ENCODE data around the gene TTC34. TPM values are rescaled to one million over a fixed set of nuclear protein-coding genes. Genes with fewer than 3 reads are reported as not detected.
A peak's percentile ranks its signal among the peaks of the same experiment; 100 is the strongest.
"Not testable (repeated sequence)": the region's sequence is repeated elsewhere in the genome, so short reads cannot be mapped to it uniquely, and the experiment has no call there.

The TTC34 gene
- total RNA-seq, 1 donor from 2014 or later: under 0.01 TPM

GRCh38 chr1:2778220-2778592 is 23.3 kb downstream of the TTC34 start:
- Histone ChIP-seq H3K4me3 (ENCODE audit: low read depth, low read length) (no peak overlapping the region), H3K36me3 (ENCODE audit: control insufficient read depth, insufficient read depth, low read length) (no peaks in the 10 kb centered on the region), H3K27me3 (ENCODE audit: control insufficient read depth, insufficient read depth, low read length) (no peaks in the 10 kb centered on the region)
- DNase-seq (ENCODE audit: low read depth) (no peak), FAIRE-seq (no peak)
- TF ChIP-seq CTCF (IDR thresholded peaks at IDR 0.05; ENCODE audit: insufficient read depth, low read length, severe bottlenecking): no peak

GRCh38 chr1:2777424-2778219 is 23.9 kb downstream of the TTC34 start:
- Histone ChIP-seq H3K4me3 (ENCODE audit: low read depth, low read length) (no peak overlapping the region), H3K27me3 (ENCODE audit: control insufficient read depth, insufficient read depth, low read length) (no peaks in the 10 kb centered on the region), H3K36me3 (ENCODE audit: control insufficient read depth, insufficient read depth, low read length) (no peaks in the 10 kb centered on the region)
- no peak for FAIRE-seq
- no peak for TF ChIP-seq CTCF (IDR thresholded peaks at IDR 0.05; ENCODE audit: insufficient read depth, low read length, severe bottlenecking)
- peak; percentile 29 for DNase-seq (ENCODE audit: low read depth)

- FAIRE-seq; H3K4me3 ChIP-seq (ENCODE audit: low read depth, low read length); H3K27me3 ChIP-seq (ENCODE audit: control insufficient read depth, insufficient read depth, low read length); DNase-seq (ENCODE audit: low read depth); H3K36me3 ChIP-seq (ENCODE audit: control insufficient read depth, insufficient read depth, low read length): not testable (repeated sequence)
These were observed 26.2 kb downstream of the TTC34 start for GRCh38 chr1:2775333-2775732.

GRCh38 chr1:2768052-2768451 is 33.4 kb downstream of the TTC34 start:
- not testable (repeated sequence) for H3K36me3 ChIP-seq (ENCODE audit: control insufficient read depth, insufficient read depth, low read length); H3K4me3 ChIP-seq (ENCODE audit: low read depth, low read length); DNase-seq (ENCODE audit: low read depth); H3K27me3 ChIP-seq (ENCODE audit: control insufficient read depth, insufficient read depth, low read length); FAIRE-seq

GRCh38 chr1:2759433-2759832 is 42.1 kb downstream of the TTC34 start:
- not testable (repeated sequence) for FAIRE-seq; H3K36me3 ChIP-seq (ENCODE audit: control insufficient read depth, insufficient read depth, low read length); DNase-seq (ENCODE audit: low read depth); H3K4me3 ChIP-seq (ENCODE audit: low read depth, low read length); H3K27me3 ChIP-seq (ENCODE audit: control insufficient read depth, insufficient read depth, low read length)

- not testable (repeated sequence) for H3K36me3 ChIP-seq (ENCODE audit: control insufficient read depth, insufficient read depth, low read length); H3K27me3 ChIP-seq (ENCODE audit: control insufficient read depth, insufficient read depth, low read length); FAIRE-seq; H3K4me3 ChIP-seq (ENCODE audit: low read depth, low read length); DNase-seq (ENCODE audit: low read depth)
These were observed 44.0 kb downstream of the TTC34 start for GRCh38 chr1:2757519-2757918.

GRCh38 chr1:2755426-2755825 is 46.1 kb downstream of the TTC34 start:
- DNase-seq (ENCODE audit: low read depth); H3K27me3 ChIP-seq (ENCODE audit: control insufficient read depth, insufficient read depth, low read length); H3K4me3 ChIP-seq (ENCODE audit: low read depth, low read length); H3K36me3 ChIP-seq (ENCODE audit: control insufficient read depth, insufficient read depth, low read length); FAIRE-seq: not testable (repeated sequence)

GRCh38 chr1:2754597-2754996 is 46.9 kb downstream of the TTC34 start:
- not testable (repeated sequence) for H3K4me3 ChIP-seq (ENCODE audit: low read depth, low read length); FAIRE-seq; H3K27me3 ChIP-seq (ENCODE audit: control insufficient read depth, insufficient read depth, low read length); H3K36me3 ChIP-seq (ENCODE audit: control insufficient read depth, insufficient read depth, low read length); DNase-seq (ENCODE audit: low read depth)

- DNase-seq (ENCODE audit: low read depth); FAIRE-seq; H3K36me3 ChIP-seq (ENCODE audit: control insufficient read depth, insufficient read depth, low read length); H3K4me3 ChIP-seq (ENCODE audit: low read depth, low read length); H3K27me3 ChIP-seq (ENCODE audit: control insufficient read depth, insufficient read depth, low read length): not testable (repeated sequence)
These were observed 49.0 kb downstream of the TTC34 start for GRCh38 chr1:2752503-2752902.

GRCh38 chr1:2751866-2752265 is 49.6 kb downstream of the TTC34 start:
- not testable (repeated sequence) for H3K27me3 ChIP-seq (ENCODE audit: control insufficient read depth, insufficient read depth, low read length); FAIRE-seq; DNase-seq (ENCODE audit: low read depth); H3K4me3 ChIP-seq (ENCODE audit: low read depth, low read length); H3K36me3 ChIP-seq (ENCODE audit: control insufficient read depth, insufficient read depth, low read length)

- DNase-seq (ENCODE audit: low read depth); FAIRE-seq; H3K27me3 ChIP-seq (ENCODE audit: control insufficient read depth, insufficient read depth, low read length); H3K4me3 ChIP-seq (ENCODE audit: low read depth, low read length); H3K36me3 ChIP-seq (ENCODE audit: control insufficient read depth, insufficient read depth, low read length): not testable (repeated sequence)
These were observed 50.4 kb downstream of the TTC34 start for GRCh38 chr1:2750766-2751730.

GRCh38 chr1:2750041-2750680 is 51.3 kb downstream of the TTC34 start:
- not testable (repeated sequence) for H3K27me3 ChIP-seq (ENCODE audit: control insufficient read depth, insufficient read depth, low read length); FAIRE-seq; H3K36me3 ChIP-seq (ENCODE audit: control insufficient read depth, insufficient read depth, low read length); DNase-seq (ENCODE audit: low read depth); H3K4me3 ChIP-seq (ENCODE audit: low read depth, low read length)

All from bronchial epithelial cell (primary cell).